Spleen (tissue), 11 donors: Measurements from ENCODE around the gene TMEM132D. TPM values are rescaled to one million over a fixed set of nuclear protein-coding genes. Genes with fewer than 3 reads are reported as not detected.

Experiments used
- DNase-seq: peaks from one replicate; pipeline ENCODE4 v3.0.0-alpha.2; 2020
- H3K27ac ChIP-seq, 8 donors: fragments of 200-600 bp; sonication (generic) in 7 of 8; 1 replicate in 4 of 8; 2 replicates in 4 of 8; pipeline versions ENCODE4 v1.5.0 to v1.8.0; 2016 to 2021; ENCODE audit warnings: inconsistent platforms in 4 of 8, mild to moderate bottlenecking in 4 of 8, moderate library complexity in 1 of 8
- H3K27me3 ChIP-seq, 7 donors: fragments of 200-600 bp; sonication (generic) in 6 of 7; replicated peaks in 1 of 7; 1 replicate in 4 of 7; 2 replicates in 3 of 7; pipeline versions ENCODE4 v1.5.0 to v1.8.0; 2016 to 2021; ENCODE audit warnings: inconsistent platforms in 3 of 7, mild to moderate bottlenecking in 1 of 7
- H3K36me3 ChIP-seq, 6 donors: fragments of 200-600 bp; sonication (generic) in 5 of 6; 1 replicate in 4 of 6; 2 replicates in 2 of 6; pipeline versions ENCODE4 v1.5.0 to v1.8.0; 2016 to 2021; ENCODE audit warnings: inconsistent platforms in 2 of 6
- H3K4me1 ChIP-seq, 6 donors: fragments of 200-600 bp; sonication (generic) in 5 of 6; 1 replicate in 3 of 6; 2 replicates in 3 of 6; pipeline versions ENCODE4 v1.5.0 to v1.8.0; 2016 to 2021; ENCODE audit warnings: inconsistent platforms in 3 of 6
- H3K4me3 ChIP-seq, 8 donors: fragments of 200-600 bp; sonication (generic) in 7 of 8; 1 replicate in 4 of 8; 2 replicates in 4 of 8; pipeline versions ENCODE4 v1.5.0 to v1.8.0; 2016 to 2021; ENCODE audit warnings: inconsistent platforms in 4 of 8, mild to moderate bottlenecking in 4 of 8, moderate library complexity in 2 of 8
- H3K9me3 ChIP-seq, 8 donors: fragments of 200-600 bp; sonication (generic) in 7 of 8; 1 replicate in 4 of 8; 2 replicates in 4 of 8; pipeline versions ENCODE4 v1.5.0 to v1.8.0; 2016 to 2021; ENCODE audit warnings: inconsistent platforms in 4 of 8
- CTCF ChIP-seq, 11 experiments: fragments of 200-600 bp in 7 of 11; fragments of 450-650 bp in 4 of 11; sonication (generic) in 4 of 11; IDR thresholded peaks in 8 of 11; conservative IDR thresholded peaks in 3 of 11; 1 replicate in 7 of 11; 2 replicates in 4 of 11; pipeline versions ENCODE4 v1.4.0 to v1.8.0; 2016 to 2021; ENCODE audit warnings: antibody characterized with exemption in 11 of 11, inconsistent platforms in 4 of 11, mild to moderate bottlenecking in 1 of 11
- POLR2A ChIP-seq, 3 donors: fragments of 450-650 bp; IDR thresholded peaks; one replicate each; pipeline ENCODE4 v1.5.1; 2017; ENCODE audit warnings: antibody characterized with exemption in 3 of 3, mild to moderate bottlenecking in 1 of 3
- POLR2AphosphoS5 ChIP-seq, 3 donors: sonication (generic); formaldehyde crosslinking; IDR thresholded peaks; one replicate each; pipeline ENCODE4 v1.5.1; 2017; ENCODE audit warnings: antibody characterized with exemption in 3 of 3
- WGBS, 5 donors: extraction: QIAGEN DNeasy Blood & Tissue Kit in 3 of 5; methylation state at CpG; one replicate each; pipeline versions ENCODE4 v1.1.5 to v1.1.7; 2013 to 2018; 5-methylcytosine and 5-hydroxymethylcytosine counted together
- intact Hi-C: fragments of 100-400 bp; cut with DNase I; formaldehyde crosslinking; loops from one replicate; pipeline ENCODE4 v1.15.0; 2023; ENCODE audit warnings: low total_unique reads
- polyA plus RNA-seq, 3 donors: library from polyadenylated mRNA; stranded (reverse); fragments of 200-250 nt; gene quantifications; one replicate each; pipeline ENCODE4 v1.2.1, GENCODE V29; 2013
- total RNA-seq, 7 donors: library from RNA; depleted of rRNA in 3 of 7; stranded (reverse); fragments of >200 nt in 3 of 7; fragmentation: NEBNext Ultra II Directional in 4 of 7; extraction: Animal tissue kit (Norgen Biotek cat#: 25700) in 4 of 7; gene quantifications; one replicate each; pipeline versions ENCODE4 v1.1.0 to v1.2.1, GENCODE V29; 2016 to 2021
- donor health status: healthy with polysubstance abuse.
- donor health status: DM: no; HTN: no; CAD: no; lungs with moderate emphysema.
- donor health status: DM: no; HTN: no; CAD: no.
- donor health status: Bipolar disorder and iron deficiency.
- donor health status: healthy.
- donor health status: DM: no; HTN: no; CAD: no.
- donor health status: DM: yes; HTN: yes; CAD: no.

Gene TMEM132D
- total and polyA plus RNA-seq, 10 donors, result 0.03 TPM; not detected in 9

- intact Hi-C loops, result no loop called here
- no peak for DNase-seq
- H3K4me1 ChIP-seq, result no peaks in the 10 kb centered on the region
- peaks cover 0 to 30% (median 3%) of the 10 kb centered on the region in 8 donors for H3K9me3 ChIP-seq
- 21 to 44% (median 23%) methylated on average over 5 of the region's 5 CpGs for WGBS, 5 donors
- TF ChIP-seq POLR2AphosphoS5 (IDR thresholded peaks at IDR 0.05) (no peak), POLR2A (IDR thresholded peaks at IDR 0.05) (no peak), CTCF (IDR thresholded peaks at IDR 0.05 in 8 of 11, conservative IDR thresholded peaks at IDR 0.05 in 3 of 11) (no peak)
- no peak overlapping the region for H3K27ac ChIP-seq
- H3K4me3 ChIP-seq, result no peak overlapping the region
- no peaks in the 10 kb centered on the region for H3K36me3 ChIP-seq
- H3K27me3 ChIP-seq, result peaks cover 0 to 6% (median 0%) of the 10 kb centered on the region in 7 donors
Measured at GRCh38 chr12:129937426-129937825, 33.6 kb upstream of the TMEM132D start.

- Histone ChIP-seq H3K4me1 (no peaks in the 10 kb centered on the region), H3K27ac (no peak overlapping the region), H3K4me3 (no peak overlapping the region), H3K9me3 (peaks cover 0 to 32% (median 0%) of the 10 kb centered on the region in 8 donors), H3K36me3 (no peaks in the 10 kb centered on the region), H3K27me3 (peaks cover 0 to 8% (median 0%) of the 10 kb centered on the region in 7 donors)
- DNase-seq, result no peak
- intact Hi-C loops, result no loop called here
- TF ChIP-seq POLR2AphosphoS5 (IDR thresholded peaks at IDR 0.05), result no peak
- TF ChIP-seq CTCF (IDR thresholded peaks at IDR 0.05 in 8 of 11, conservative IDR thresholded peaks at IDR 0.05 in 3 of 11), result no peak
- no peak for TF ChIP-seq POLR2A (IDR thresholded peaks at IDR 0.05)
- 84 to 89% (median 86%) methylated on average over 4 of the region's 4 CpGs for WGBS, 5 donors
Measured at GRCh38 chr12:129928643-129929042, 24.8 kb upstream of the TMEM132D start.

- 74 to 92% (median 89%) methylated on average over 10 of the region's 10 CpGs for WGBS, 5 donors
- intact Hi-C loops, result no loop called here
- H3K9me3 ChIP-seq, result peaks cover 0 to 21% (median 0%) of the 10 kb centered on the region in 8 donors
- no peak overlapping the region for H3K27ac ChIP-seq
- H3K4me3 ChIP-seq, result no peak overlapping the region
- H3K4me1 ChIP-seq, result no peaks in the 10 kb centered on the region
- no peak for DNase-seq
- peaks cover 0 to 8% (median 0%) of the 10 kb centered on the region in 7 donors for H3K27me3 ChIP-seq
- no peak for TF ChIP-seq POLR2AphosphoS5 (IDR thresholded peaks at IDR 0.05)
- TF ChIP-seq CTCF (IDR thresholded peaks at IDR 0.05 in 8 of 11, conservative IDR thresholded peaks at IDR 0.05 in 3 of 11), result no peak
- no peak for TF ChIP-seq POLR2A (IDR thresholded peaks at IDR 0.05)
- H3K36me3 ChIP-seq, result no peaks in the 10 kb centered on the region
Measured at GRCh38 chr12:129927316-129927900, 23.6 kb upstream of the TMEM132D start.

GRCh38 chr12:129911428-129912049, 7.7 kb upstream of the TMEM132D start:
- intact Hi-C loops, result loop anchor here (10.0 kb wide), 3 partner anchors 1137 to 1657 kb away; no protein-coding TSS in a partner anchor
- peak in 10 of 11 experiments; percentile 23 to 65 (median 54) for TF ChIP-seq CTCF (IDR thresholded peaks at IDR 0.05 in 8 of 11, conservative IDR thresholded peaks at IDR 0.05 in 3 of 11)
- TF ChIP-seq POLR2A (IDR thresholded peaks at IDR 0.05), result no peak
- H3K36me3 ChIP-seq, result no peaks in the 10 kb centered on the region
- H3K27me3 ChIP-seq, result peaks cover 0 to 68% (median 0%) of the 10 kb centered on the region in 7 donors
- H3K9me3 ChIP-seq, result no peaks in the 10 kb centered on the region
- no peak overlapping the region for H3K27ac ChIP-seq
- no peaks in the 10 kb centered on the region for H3K4me1 ChIP-seq
- H3K4me3 ChIP-seq, result no peak overlapping the region
- 3 to 7% (median 4%) methylated on average over 5 to 8 of the region's 8 CpGs for WGBS, 5 donors
- DNase-seq, result no peak
